PFSK-1 (cell line): ENCODE measurements around the gene ZBTB16.

Source experiments
- FOXP2 ChIP-seq: optimal IDR thresholded peaks from 2 replicates; pipeline ENCODE3; 2011; ENCODE audit warnings: borderline replicate concordance, control low read depth, inconsistent platforms; ENCODE audit not compliant: insufficient read depth; ENCODE audit errors: extremely low read length, extremely low read depth
- POLR2AphosphoS5 ChIP-seq: IDR thresholded peaks from 2 replicates; pipeline ENCODE4 v1.6.1; 2012; ENCODE audit warnings: low read depth, mild to moderate bottlenecking, control low read depth, low read length, moderate library complexity
- REST ChIP-seq, 2 experiments: IDR thresholded peaks; 2 replicates each; pipeline versions ENCODE4 v1.6.1 to v1.8.0; 2011 to 2012; ENCODE audit warnings: low read depth in 2 of 2, low read length in 2 of 2, control low read depth in 1 of 2, inconsistent platforms in 1 of 2, mild to moderate bottlenecking in 1 of 2, moderate library complexity in 1 of 2; ENCODE audit not compliant: insufficient read depth in 1 of 2
- SIN3A ChIP-seq: IDR thresholded peaks from 2 replicates; pipeline ENCODE4 v1.6.1; 2012; ENCODE audit warnings: mild to moderate bottlenecking, low read length, moderate library complexity, borderline replicate concordance; ENCODE audit not compliant: insufficient read depth
- TAF1 ChIP-seq: IDR thresholded peaks from 2 replicates; pipeline ENCODE4 v1.6.1; 2012; ENCODE audit warnings: low read length, control low read depth, borderline replicate concordance; ENCODE audit not compliant: insufficient read depth

Gene ZBTB16

GRCh38 chr11:114215871-114216795 is 156.6 kb downstream of the ZBTB16 start:
- TF ChIP-seq POLR2AphosphoS5 (no peak), TAF1 (no peak), FOXP2 (no peak), SIN3A (no peak), REST (IDR thresholded peaks at IDR 0.05; ENCODE audit: insufficient read depth in 1 of 2, low read depth in 2 of 2, low read length in 2 of 2) (no peak)

DNA sequence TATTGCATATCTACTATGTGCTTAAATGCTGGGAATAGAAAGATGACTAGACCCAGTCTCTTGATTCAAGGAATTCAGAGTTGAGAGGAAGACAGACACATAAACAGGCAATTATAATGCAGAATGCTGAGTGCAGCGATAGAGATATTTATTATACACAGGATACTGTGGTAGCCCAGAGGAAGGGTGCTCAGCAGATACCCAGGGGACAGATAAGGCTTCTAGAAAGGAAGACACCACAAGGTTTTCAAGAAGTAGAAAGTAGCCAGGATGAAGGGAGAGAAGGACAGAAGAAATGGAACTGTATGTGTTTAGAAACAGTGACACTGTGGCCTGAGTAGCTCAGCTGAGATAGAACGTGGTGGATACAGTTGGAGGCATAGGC is 157.3 kb downstream of the ZBTB16 start:
- no peak for TF ChIP-seq REST (IDR thresholded peaks at IDR 0.05; ENCODE audit: insufficient read depth in 1 of 2, low read depth in 2 of 2, low read length in 2 of 2)
- TF ChIP-seq FOXP2, result no peak
- TF ChIP-seq TAF1, result no peak
- no peak for TF ChIP-seq SIN3A
- no peak for TF ChIP-seq POLR2AphosphoS5

- no peak for TF ChIP-seq POLR2AphosphoS5
- TF ChIP-seq REST (IDR thresholded peaks at IDR 0.05; ENCODE audit: insufficient read depth in 1 of 2, low read depth in 2 of 2, low read length in 2 of 2), result no peak
- no peak for TF ChIP-seq FOXP2
- TF ChIP-seq TAF1, result no peak
- TF ChIP-seq SIN3A, result no peak
Measured at GRCh38 chr11:114218508-114218907, 159.0 kb downstream of the ZBTB16 start.

GRCh38 chr11:114219559-114220349 is 160.2 kb downstream of the ZBTB16 start:
- TF ChIP-seq POLR2AphosphoS5, result no peak
- no peak for TF ChIP-seq REST (IDR thresholded peaks at IDR 0.05; ENCODE audit: insufficient read depth in 1 of 2, low read depth in 2 of 2, low read length in 2 of 2)
- TF ChIP-seq FOXP2, result no peak
- no peak for TF ChIP-seq SIN3A
- no peak for TF ChIP-seq TAF1
